GM04504 (cell line): ENCODE data around the gene F12.

ENCODE experiments used
- DNase-seq: peaks from one replicate; pipeline ENCODE4 v3.0.0-alpha.2; 2012; ENCODE audit warnings: low read depth

The F12 gene

DNA sequence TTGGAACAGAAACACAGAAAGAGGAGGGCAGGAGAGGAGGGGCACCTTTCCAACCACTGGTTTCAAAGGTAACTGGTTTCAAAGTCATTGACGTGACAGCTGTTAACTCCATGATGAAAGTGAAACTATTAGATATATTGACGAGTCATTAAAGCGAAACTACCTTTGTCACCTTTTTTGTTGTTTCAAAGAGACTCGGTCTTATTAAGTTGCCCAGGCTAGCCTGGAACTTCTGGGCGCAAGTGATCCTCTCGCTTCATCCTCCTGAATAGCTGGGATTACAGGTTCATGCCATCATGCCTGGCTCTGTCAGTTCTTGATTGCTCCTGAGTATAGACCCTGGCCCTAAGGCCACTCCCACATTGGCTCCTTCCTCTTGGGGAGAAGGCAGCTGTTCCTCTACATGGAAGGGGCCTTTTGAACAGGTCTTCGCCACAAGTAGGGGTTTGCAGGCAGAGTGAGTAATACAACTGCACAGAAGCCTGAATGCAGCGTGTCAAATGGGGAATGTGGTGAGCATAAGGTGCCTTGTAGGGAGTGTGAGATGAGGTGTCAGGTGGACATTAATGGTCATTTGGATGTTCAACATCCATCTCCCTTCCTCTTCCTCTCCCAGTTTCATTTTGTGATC lies 3.4 kb upstream of the F12 start:
- no peak for DNase-seq

DNA sequence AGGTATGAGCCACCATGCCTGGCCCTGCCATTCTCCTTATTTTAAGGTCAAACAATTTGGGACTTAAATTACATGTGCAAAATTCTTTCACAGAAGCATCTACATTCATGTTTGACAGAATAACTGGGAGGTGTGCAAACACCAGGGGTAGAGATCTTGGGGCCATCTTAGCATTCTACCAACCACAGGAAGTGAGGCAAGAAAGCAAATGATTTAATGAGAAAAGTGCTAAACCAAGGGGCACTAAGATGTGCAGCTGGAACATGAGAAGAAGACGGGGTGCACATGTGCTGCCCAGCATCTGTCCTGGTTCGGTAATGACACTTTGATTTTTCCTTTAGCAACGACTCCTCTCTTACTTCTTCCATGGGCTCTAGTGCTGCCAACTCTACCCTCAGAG lies 1.2 kb upstream of the F12 start:
- no peak for DNase-seq

DNA sequence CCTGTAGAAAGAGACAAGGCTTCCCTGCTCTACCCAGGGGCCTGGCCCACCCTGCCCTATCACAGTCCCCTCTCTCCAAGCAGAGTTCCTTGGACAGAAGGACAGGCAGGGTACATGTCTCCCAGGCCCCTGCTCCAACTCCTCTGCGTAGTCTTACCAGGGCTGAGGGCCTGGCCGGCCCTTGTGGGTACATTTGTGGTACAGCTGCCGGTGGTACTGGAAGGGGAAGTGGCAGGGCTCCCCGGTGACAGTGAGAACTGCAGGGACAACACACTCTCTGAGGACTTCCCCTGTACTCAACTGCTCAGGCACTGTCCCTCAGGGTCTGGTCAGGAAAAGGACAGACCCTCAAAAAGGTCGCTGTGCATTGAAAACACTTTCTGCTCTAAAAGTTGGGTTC lies 3.6 kb downstream of the F12 start:
- no peak for DNase-seq

DNA sequence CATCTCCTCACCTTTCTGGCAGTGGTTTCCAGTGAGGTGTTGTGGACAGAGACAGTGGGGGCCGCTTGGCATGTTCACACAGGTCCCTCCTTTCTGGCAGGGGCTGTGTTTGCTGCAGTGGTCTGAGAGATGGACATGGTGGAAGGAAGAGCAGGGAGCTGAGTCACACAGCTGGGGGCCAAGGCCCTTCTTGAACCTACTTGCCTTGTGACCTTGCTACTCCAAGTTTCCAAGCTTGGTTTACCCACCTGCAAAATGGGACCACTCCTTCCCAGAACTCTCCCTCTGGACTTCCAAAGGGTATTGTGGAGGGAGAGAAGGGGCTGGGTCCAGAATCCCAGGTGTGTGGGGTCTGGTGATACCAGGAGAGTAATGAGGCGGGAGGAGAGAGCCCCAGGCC lies 4.1 kb downstream of the F12 start:
- DNase-seq, result no peak

DNA sequence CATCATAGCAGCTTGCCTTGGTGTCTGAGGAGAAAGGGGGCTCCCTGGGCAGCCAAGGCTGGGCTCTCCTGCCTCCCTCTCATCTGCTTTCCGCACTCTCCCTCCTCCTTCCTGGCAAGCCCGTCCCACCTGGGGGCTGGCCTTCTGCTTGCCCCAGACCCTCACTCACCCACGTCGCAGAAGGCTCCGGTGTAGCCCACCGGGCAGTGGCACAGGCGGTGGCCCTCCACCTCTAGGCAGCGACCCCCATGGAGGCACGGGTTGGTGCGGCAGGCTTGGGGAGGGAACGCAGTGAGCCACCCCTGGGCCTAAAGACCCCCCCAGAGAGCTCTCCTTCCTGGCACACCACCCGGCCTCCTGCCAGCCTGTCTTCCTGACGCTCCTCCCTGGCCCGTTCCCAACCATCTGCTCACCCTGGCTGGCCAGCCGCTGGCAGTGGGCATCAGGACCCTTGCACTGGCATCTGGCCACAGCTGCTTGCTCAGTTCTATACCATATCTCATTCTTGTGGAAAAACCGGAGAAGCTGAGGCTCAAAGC lies 4.7 kb downstream of the F12 start:
- no peak for DNase-seq

DNA sequence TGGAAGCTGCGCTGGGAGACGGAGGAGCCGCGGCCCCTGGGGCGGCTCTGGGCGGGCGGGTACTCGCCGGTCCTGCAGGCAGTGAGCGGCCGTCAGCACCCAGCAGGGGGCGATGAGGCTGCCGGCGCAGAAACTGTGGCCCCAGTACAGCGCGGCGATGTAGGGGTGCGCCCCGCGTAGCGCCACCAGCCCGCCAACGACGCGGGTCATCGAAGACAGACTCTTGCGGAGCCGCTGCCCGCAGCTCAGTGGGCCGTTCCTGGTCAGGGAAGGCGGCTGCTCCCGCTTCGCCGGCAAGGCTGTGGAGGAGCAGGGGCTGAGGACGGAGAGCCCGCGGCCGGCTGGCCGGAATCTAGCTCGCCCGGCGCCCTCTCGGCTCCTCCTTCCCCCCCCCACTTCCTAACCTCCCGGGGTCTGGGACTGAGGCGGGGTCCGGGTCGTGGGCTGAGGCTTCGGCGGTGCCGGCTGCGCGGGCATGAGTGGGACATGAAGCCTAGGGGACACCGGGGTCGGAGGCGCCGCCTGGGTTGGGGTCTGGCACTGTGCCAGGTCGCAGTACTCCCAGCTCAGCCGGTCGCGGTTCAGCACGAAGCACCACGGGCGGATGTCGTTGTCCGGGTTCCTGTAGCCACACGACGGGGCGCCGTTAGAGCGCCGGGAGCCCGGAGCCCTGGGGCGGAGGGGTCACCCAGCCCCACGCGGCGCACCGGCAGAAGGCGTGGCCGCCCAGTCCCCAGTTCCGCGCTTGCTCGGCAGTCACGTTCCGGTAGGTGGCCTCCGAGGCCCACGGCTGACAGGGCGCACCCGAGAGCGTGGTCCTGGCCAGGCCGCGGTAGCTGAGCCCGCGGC lies 5.3 kb downstream of the F12 start:
- no peak for DNase-seq

DNA sequence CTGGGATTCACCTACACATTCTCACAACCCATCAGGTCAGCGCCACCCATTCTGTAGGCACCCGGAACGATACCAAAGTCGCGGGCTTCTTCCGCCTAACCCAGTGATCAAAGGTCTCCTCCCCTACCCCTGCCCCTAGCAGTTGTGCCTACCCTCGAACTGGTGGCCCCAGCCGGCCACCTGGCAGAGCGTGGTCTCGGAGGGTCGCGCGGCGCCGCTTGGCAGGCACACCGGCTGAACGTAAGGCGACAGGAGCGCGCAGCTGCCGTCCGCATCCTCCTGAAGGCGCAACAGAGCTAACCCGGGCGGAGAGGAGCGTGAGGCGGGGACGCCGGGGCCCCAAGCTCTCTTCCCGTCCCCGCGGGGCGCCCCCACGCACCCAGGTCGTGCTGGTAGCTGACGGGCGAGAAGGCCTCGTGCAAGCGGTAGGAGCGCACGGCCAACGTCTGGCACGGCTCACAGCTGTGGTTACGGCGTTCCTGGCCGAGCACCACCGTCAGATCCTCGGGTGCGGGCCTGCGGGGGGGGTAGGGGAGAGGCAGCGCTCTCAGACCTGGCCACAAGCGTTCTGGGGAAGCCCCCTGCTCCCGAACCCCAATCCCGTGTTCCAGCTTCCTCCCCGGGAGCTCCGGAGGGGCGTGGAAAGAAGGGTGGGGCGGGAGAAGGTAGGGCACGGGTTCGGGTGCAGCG lies 6.1 kb downstream of the F12 start:
- no peak for DNase-seq

DNA sequence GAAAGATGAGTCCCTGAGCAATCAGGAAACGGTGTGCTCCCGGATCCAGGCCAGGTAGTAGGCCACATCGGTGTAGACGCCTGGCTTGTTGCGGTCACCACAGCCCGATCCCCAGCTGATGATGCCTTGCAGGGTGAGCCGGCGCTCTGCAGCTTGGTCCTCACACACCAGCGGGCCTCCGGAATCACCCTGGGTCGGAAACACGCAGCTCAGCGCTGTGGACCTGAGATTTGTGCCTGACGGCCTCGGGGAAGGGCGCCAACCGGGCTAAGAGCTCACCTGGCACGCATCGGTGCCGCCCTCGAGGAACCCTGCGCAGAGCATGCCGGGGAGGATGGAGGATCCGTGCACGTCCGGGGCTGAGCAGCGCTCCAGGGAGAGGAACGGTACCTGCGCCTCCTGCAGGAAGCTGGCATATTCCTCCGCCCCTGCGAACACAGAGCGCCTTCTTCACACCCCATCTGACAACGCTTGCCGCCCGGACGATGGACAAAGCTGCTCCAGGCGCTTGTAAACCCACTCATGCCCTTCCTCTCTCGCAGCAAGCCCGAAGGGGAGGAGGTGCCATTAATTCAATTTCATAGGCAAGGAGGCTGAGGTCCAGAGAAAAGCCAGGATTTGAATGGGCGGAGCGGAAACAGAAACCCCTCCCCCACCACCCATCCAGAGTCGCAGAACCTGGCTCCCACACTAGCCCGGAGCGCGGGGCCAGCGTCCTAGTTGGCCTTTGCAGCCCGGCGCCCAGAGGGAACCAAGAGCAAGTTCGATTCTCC lies 6.9 kb downstream of the F12 start:
- no peak for DNase-seq

DNA sequence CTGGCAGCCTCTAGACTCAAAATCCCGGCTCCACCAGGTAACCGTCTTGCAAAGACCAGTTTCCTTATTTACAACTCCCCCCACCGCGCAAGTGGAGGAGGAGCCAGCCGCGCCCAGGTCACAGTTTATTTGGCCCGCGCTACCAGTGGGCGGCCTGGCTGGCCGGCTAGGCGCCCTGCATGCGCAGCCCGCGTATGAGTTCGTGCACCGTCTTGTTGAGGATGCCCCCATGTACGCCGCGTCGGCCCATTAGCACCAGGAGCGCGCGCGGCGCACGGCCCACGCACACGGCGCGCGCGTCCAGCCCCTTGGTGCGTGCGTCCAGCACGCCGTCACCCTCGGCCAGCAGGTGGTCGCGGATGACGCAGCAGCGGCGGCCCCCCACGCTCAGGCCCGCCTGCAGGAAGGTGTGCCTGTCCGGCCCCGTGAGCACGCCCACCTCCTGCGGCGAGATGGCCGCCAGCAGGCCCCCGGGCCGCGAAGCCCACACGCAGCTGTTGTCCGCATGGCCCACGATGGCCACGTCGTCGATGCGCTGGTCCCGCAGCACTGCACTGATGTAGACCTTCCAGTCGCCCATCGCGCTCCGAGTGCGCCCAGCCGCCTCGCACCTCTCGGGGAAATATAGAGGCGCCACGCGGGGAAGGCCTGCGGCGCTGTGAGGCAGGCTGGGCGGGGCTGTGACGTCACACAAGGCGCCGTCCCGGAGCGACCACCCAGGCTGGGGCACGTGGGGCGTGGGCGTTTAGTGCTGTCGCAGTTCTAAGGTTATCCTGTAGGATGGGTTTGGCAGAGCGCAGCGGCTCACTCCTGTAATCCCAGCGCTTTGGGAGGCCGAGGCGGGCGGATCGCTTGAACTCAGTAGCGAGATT lies 9.1 kb downstream of the F12 start, which contains the start of gene PFN3:
Gene PFN3 (minus strand): TSS at position 665 of the 872 bp plus-strand sequence. CDS start 85 bp downstream, at position 580.
- no peak for DNase-seq

DNA sequence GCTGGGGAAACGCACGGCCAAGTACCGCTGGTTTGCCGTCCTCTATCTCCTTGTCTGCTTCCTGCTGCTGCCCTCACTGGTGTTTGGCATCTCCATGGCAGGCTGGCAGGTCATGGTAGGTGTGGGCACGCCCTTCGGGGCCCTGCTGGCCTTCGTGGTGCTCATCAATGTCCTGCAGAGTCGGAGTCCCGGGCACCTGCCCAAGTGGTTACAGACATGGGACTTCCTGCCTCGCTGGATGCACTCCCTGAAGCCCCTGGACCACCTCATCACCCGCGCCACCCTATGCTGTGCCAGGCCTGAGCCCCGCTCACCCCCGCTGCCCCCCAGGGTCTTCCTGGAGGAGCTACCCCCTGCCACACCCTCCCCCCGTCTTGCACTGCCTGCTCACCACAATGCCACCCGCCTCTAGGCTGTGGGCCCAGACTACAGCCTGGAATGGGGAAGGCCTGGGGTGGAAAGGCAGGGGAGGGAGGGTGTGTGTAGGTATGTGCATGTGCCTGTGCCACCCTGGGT lies 11.4 kb downstream of the F12 start:
- no peak for DNase-seq

DNA sequence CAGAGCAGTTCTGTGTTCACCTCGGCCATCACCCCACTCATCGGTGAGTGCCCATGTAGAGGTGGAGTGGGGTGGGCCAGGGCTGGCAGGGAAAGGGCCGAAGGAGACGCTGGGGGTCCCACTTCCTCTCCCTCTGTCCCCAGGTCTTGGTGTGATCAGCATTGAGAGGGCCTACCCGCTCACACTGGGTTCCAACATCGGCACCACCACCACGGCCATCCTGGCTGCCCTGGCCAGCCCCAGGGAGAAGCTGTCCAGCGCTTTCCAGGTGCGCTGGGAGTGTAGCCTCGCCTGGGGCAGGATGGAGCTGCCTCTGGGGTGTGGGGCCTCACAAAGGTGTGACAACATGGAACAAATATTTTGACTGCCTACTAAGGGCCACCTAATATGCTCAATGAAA lies 12.6 kb downstream of the F12 start:
- DNase-seq, result no peak

DNA sequence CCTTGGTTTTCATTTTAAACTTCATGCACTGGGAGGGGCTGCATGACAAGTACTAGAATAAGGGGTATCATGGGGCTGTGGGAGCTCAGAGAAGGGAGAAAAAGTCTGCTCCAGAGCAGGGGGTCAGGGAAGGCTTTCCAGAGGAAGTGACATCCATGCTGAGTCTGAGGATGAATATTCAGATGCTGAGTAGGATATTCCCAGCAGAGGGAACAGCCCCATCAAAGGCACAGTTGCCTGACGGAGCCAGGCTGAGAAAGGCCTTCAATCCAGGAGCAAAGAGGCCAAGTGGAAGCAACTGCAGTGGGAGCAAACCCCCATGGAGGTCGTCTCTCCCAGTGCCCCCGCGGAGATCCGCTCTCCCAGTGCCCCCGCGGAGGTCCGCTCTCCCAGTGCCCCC lies 13.3 kb downstream of the F12 start:
- no peak for DNase-seq

DNA sequence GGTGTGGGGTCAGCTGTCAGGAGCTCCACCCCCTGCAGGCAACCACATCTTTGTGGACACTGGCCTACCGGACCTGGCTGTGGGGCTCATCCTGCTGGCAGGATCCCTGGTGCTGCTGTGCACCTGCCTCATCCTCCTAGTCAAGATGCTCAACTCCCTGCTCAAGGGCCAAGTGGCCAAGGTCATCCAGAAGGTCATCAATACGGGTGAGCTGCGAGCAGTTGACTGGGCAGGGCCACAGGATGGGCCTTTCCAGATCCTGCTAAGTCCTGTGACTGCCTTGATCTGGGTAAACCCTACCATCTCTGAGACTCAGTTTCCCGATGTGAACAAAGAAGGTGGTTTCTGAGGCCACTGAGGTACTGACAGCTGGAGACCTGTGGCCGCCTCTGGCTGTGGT lies 15.4 kb downstream of the F12 start:
- no peak for DNase-seq

DNA sequence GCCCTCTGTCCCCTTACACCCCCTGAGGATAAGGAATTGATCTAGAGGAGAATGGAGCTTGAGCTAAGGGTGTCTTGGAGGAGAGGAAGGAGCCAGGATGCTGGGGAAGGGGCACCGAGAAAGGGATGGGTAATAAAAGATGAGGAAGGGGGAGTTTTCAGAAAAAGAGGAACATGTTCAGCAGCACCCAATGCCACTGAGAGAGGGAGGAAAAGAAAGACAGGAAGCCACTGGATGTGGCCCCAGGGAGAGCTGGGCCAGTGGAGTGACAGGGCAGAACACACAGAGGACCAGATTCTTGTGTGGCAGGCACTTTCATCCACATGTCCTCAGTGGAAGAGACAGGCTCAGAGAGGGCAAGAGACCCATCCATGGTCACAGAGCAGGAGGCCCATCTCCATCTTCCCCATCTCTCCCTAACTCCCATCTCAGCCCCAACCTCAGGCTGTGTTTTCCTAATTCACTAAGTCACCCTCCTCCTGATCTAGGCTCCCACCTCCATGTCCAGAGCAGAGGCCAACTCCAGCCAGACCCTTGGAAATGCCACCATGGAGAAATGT lies 16.1 kb downstream of the F12 start:
- DNase-seq, result no peak

DNA sequence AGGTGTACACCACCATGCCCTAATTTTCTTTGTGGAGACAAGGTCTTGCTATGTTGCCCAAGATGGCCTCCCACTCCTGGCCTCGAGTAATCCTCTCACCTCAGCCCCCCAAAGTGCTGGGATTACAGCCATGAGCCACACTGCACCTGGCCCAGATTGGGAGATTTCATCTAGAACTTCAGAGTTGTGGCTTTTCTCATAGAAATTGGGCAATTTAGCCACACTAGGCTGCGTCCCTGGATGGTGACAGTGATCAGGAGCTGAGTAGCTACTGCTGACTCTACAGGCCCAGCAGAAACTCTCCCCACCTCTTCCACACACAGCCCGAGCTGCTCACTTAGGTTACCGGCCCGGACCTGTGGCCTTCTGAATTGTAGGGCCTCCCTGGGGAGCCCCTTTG lies 16.6 kb downstream of the F12 start:
- no peak for DNase-seq

DNA sequence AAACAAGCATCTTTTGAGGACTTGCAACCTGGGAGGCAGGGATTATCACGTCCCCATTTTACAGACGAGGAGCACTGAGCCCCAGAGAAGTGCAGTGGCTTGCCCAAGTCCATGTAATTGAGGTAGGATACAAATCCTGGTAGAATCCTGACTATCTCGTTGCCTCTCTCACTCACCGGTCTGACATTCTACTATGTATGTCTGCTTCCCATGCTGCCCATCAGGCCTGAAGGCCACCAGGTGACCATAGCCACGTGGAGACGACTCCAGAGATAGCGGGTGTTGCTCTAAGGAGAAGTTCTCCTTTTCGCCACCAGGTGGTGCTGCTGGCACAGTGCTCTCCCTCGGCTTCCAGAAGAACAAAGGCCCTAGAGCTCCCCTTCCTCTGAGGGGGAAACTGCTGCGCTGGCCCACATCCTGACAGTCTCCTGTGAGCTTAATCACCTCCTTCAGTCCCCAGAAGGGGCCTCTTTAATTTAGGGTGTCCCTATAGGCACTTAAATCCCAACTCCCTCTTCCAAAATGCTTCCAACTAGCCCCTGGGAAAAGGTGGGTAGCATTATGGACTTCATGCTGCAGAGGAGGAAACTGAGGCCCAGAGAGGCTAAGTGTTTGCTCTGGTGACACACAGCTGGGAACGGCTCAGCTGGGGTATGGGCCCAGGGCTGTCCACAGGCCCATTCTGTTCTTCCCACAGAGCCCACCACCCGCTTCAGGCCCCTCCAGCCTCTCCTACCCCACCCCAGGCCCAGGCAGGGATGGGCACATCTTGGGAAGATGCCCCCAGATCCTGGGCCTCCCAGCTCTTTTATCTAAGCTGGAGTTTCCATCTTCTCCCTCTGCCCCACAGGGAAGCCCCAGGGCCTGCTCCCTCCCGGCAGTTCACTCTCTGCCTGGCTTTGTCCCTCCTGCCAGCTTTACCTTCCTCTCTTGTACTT lies 18.7 kb downstream of the F12 start:
- no peak for DNase-seq

DNA sequence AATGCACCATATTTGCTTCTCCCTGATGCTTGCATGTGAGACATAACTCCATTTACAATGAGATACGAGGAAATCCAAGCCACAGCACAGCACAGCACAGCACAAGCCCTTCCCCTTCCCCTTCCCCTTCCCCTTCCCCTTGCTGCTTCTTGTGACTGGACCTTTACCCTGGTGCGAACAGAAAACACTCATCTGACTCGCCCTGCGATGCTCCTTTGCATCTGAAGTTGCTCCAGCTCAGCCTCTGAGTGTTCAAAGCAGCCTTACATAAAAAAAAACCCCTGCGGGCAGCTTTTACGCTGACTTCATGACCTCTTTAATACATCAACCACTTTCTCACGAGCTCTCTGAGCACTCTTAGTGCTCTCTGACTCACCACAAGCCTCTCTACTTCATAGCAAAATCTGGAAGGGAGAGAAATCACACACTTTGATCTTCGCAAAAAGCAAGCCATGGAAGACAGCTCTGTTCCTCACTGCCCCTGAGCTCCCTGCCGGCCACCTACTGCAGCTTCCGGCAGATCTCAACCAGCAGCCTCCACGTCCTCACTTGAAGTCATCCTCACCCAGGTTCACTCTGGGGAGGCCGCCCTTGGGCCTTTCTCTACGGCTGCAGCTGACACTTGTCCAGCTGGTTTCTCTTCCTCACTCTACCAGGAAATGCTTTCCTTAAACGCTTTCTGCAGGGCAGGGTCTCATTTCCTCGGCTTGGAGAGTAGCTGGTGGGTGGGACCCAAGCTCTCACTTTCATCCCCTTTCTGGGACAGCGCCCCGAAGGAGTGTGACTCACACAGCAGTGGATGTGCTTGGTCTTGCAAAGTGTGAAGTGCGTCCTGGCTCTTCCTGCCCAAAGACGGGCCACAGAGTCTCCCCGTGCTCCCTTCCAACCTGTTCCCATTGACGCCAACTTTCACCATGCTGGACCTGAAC lies 19.9 kb downstream of the F12 start:
- peak; percentile 84 for DNase-seq

DNA sequence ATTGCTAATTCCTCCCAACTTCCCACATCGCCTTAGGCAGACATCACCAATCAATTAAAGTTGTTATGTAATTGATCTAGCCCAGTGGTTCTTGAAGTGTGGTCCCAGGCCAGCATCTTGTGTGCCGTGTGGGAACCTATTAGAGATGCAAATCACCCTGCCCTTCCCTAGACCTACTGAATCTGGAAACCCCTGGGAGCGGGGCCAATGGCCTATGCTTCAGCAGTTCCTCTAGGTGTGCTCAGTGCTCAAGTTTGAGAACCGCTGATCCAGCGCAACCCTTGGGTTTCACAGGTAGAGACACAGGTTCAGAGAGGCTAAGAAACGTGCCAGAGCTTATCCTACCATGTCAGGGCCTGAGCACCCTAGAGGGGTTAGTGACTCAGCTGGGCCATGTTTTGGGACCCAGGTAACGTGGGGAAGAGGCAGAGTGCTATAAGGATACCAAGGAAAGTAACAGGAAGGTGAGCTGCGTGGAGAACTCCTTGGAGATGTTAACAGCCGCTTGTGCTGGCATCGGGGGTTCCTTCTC lies 20.8 kb downstream of the F12 start:
- DNase-seq, result no peak
